DMS 273 treated with DMSO at 0.1 percent for 48 hours (cell line): Measurements from ENCODE around the gene USP10.
A peak's percentile ranks its signal among the peaks of the same experiment; 100 is the strongest.

Experiments used
- DNase-seq: peaks from one replicate; lab custom pipeline; 2025; lab: John Stamatoyannopoulos, UW

The USP10 gene

GRCh38 chr16:84804326-84804725 is 104.5 kb downstream of the USP10 start:
- no peak for DNase-seq

- DNase-seq, result no peak
Measured at GRCh38 chr16:84806256-84806889, 106.6 kb downstream of the USP10 start.

GRCh38 chr16:84806890-84807258 is 107.1 kb downstream of the USP10 start:
- no peak for DNase-seq

- no peak for DNase-seq
Measured at GRCh38 chr16:84807776-84808175, 108.0 kb downstream of the USP10 start.

GRCh38 chr16:84808826-84809225 is 109.0 kb downstream of the USP10 start:
- DNase-seq, result no peak

- no peak for DNase-seq
Measured at GRCh38 chr16:84810518-84811273, 110.9 kb downstream of the USP10 start.

GRCh38 chr16:84811529-84811928 is 111.7 kb downstream of the USP10 start:
- no peak for DNase-seq

GRCh38 chr16:84813141-84813934 is 113.5 kb downstream of the USP10 start:
- DNase-seq, result no peak

- no peak for DNase-seq
Measured at GRCh38 chr16:84815462-84815861, 115.7 kb downstream of the USP10 start.

GRCh38 chr16:84816023-84816422 is 116.2 kb downstream of the USP10 start:
- DNase-seq, result no peak

- DNase-seq, result no peak
Measured at GRCh38 chr16:84816485-84816884, 116.7 kb downstream of the USP10 start.

GRCh38 chr16:84817206-84817605 is 117.4 kb downstream of the USP10 start:
- no peak for DNase-seq

- DNase-seq, result no peak
Measured at GRCh38 chr16:84817613-84818012, 117.8 kb downstream of the USP10 start.

- DNase-seq, result no peak
Measured at GRCh38 chr16:84818133-84818532, 118.3 kb downstream of the USP10 start.

- DNase-seq, result no peak
Measured at GRCh38 chr16:84818989-84819643, 119.3 kb downstream of the USP10 start.

- DNase-seq, result peak; percentile 57
Measured at GRCh38 chr16:84819644-84820304, 120.0 kb downstream of the USP10 start, which contains the start of gene CRISPLD2. Gene CRISPLD2, plus strand, starts transcription at chr16:84819985. Its CDS starts 18,511 bp downstream, at chr16:84838496.

- no peak for DNase-seq
Measured at GRCh38 chr16:84820305-84820684, 120.5 kb downstream of the USP10 start.

- DNase-seq, result no peak
Measured at GRCh38 chr16:84820771-84821170, 121.0 kb downstream of the USP10 start.

GRCh38 chr16:84821179-84821578 is 121.4 kb downstream of the USP10 start:
- no peak for DNase-seq

- no peak for DNase-seq
Measured at GRCh38 chr16:84821728-84822689, 122.2 kb downstream of the USP10 start.

GRCh38 chr16:84822990-84823389 is 123.2 kb downstream of the USP10 start:
- DNase-seq, result no peak
